K562 (cell line): ENCODE results near the gene GAL. TPM values are rescaled to one million over a fixed set of nuclear protein-coding genes. Genes with fewer than 3 reads are reported as not detected.

Experiments used
- ATAC-seq: fragments of 200-7000 bp; cut with Tn5 transposase; 3 replicates; pipeline ENCODE4 v1.9.1; 2020; ENCODE audit warnings: moderate library complexity
- BruUV-seq: library from RNA; stranded (reverse); fragments of 400-500 nt; replicated peaks from 2 replicates; lab custom pipeline; 2021; lab: Mats Ljungman, UMichigan
- CTCF ChIA-PET: fragments of 300-600 bp; formaldehyde crosslinking; extraction: SDS; loops from one replicate; lab custom pipeline; 2021; ENCODE audit warnings: low intra/inter-chr PET ratio; lab: Yijun Ruan, JAX
- POLR2A ChIA-PET: fragments of 300-600, 350-650 bp; sonication (Branson Sonifier 250); formaldehyde crosslinking; extraction: SDS; loops from one replicate; lab custom pipeline; 2021; ENCODE audit warnings: antibody characterized with exemption, inconsistent platforms; lab: Yijun Ruan, JAX
- DNase-seq, 4 experiments: peaks; one replicate each; pipeline versions ENCODE4 v3.0.0 to v3.0.0-alpha.2; 2011 to 2018; ENCODE audit warnings: low spot score in 3 of 4, mixed read lengths in 3 of 4; ENCODE audit errors: extremely low read depth in 1 of 4
- FAIRE-seq: peaks from 2 replicates; lab custom pipeline; 2011; peaks lifted over from hg19 to GRCh38; lab: Jason Lieb, UNC
- H2AFZ ChIP-seq: 2 replicates; pipeline ENCODE4 v1.6.0; 2011; ENCODE audit warnings: low read depth, low read length, control low read depth, inconsistent platforms
- H3K27ac ChIP-seq: fragments of 200-600 bp; 3 replicates; pipeline ENCODE4 v1.8.0; 2011; ENCODE audit warnings: low read depth, mild to moderate bottlenecking, control low read depth, inconsistent platforms, low read length, moderate library complexity, mixed read lengths; ENCODE audit errors: extremely low read depth
- H3K27me3 ChIP-seq, 2 experiments: fragments of 300-600 bp in 1 of 2; 2 replicates in 1 of 2; 3 replicates in 1 of 2; pipeline versions ENCODE4 v1.6.0 to v1.8.0; 2011; ENCODE audit warnings: inconsistent platforms in 2 of 2, low read length in 2 of 2, mild to moderate bottlenecking in 1 of 2, mixed read lengths in 1 of 2, moderate library complexity in 1 of 2; ENCODE audit not compliant: control insufficient read depth in 2 of 2, insufficient read depth in 2 of 2
- H3K36me3 ChIP-seq: fragments of 300-600 bp; 3 replicates; pipeline ENCODE4 v1.8.0; 2011; ENCODE audit warnings: mild to moderate bottlenecking, low read length, inconsistent platforms; ENCODE audit not compliant: control insufficient read depth, insufficient read depth
- H3K4me1 ChIP-seq, 2 experiments: fragments of 200-600 bp in 1 of 2; replicated peaks in 1 of 2; 2 replicates in 1 of 2; 3 replicates in 1 of 2; pipeline versions ENCODE4 v1.5.1 to v1.8.0; 2011; ENCODE audit warnings: inconsistent platforms in 2 of 2, low read length in 2 of 2, mild to moderate bottlenecking in 1 of 2, mixed read lengths in 1 of 2, moderate library complexity in 1 of 2; ENCODE audit not compliant: control insufficient read depth in 2 of 2, insufficient read depth in 2 of 2
- H3K4me2 ChIP-seq: 2 replicates; pipeline ENCODE4 v1.6.1; 2011; ENCODE audit warnings: low read length, control low read depth, inconsistent platforms, mixed read lengths; ENCODE audit not compliant: insufficient read depth
- H3K4me3 ChIP-seq: fragments of 200-600 bp; sonication (generic), shearing (Covaris generic); 2 replicates; pipeline ENCODE4 v1.5.1; 2016; ENCODE audit warnings: control low read depth, inconsistent platforms
- H3K79me2 ChIP-seq: fragments of 200-600 bp; 3 replicates; pipeline ENCODE4 v1.8.0; 2011; ENCODE audit warnings: low read length, inconsistent platforms; ENCODE audit not compliant: control insufficient read depth, insufficient read depth
- H3K9ac ChIP-seq, 2 experiments: 2 replicates each; pipeline versions ENCODE4 v1.6.0 to v1.6.1; 2011; ENCODE audit warnings: low read depth in 2 of 2, low read length in 2 of 2, control low read depth in 1 of 2, inconsistent platforms in 1 of 2, mild to moderate bottlenecking in 1 of 2, mixed read lengths in 1 of 2; ENCODE audit not compliant: insufficient read depth in 1 of 2
- H3K9me1 ChIP-seq: one replicate; pipeline ENCODE4 v1.6.0; 2011; ENCODE audit warnings: inconsistent platforms, mild to moderate bottlenecking, low read length, moderate library complexity; ENCODE audit not compliant: control insufficient read depth, insufficient read depth
- H3K9me3 ChIP-seq: replicated peaks from 2 replicates; pipeline ENCODE4 v1.5.1; 2011; ENCODE audit warnings: low read depth, low read length, inconsistent platforms; ENCODE audit not compliant: control insufficient read depth, insufficient read depth
- H4K20me1 ChIP-seq: replicated peaks from 2 replicates; pipeline ENCODE4 v1.6.1; 2011; ENCODE audit warnings: low read length, inconsistent platforms, mixed read lengths; ENCODE audit not compliant: control insufficient read depth, insufficient read depth
- EP300 ChIP-seq: IDR thresholded peaks from 2 replicates; pipeline ENCODE4 v1.6.1; 2012; ENCODE audit warnings: low read length, improper control_type of control experiment
- MLX ChIP-seq, 2 experiments: fragments of 450-650 bp in 1 of 2; sonication (generic) in 1 of 2; formaldehyde crosslinking; conservative IDR thresholded peaks; 2 replicates each; pipeline versions ENCODE4 v1.4.0 to v1.8.1; 2020 to 2022; ENCODE audit warnings: mild to moderate bottlenecking in 1 of 2, missing genetic modification reagents in 1 of 2
- NFRKB ChIP-seq: fragments of 450-650 bp; IDR thresholded peaks from 2 replicates; pipeline ENCODE4 v1.6.1; 2016; ENCODE audit warnings: low read depth
- RBM14 ChIP-seq: fragments of 200-400 bp; formaldehyde crosslinking; IDR thresholded peaks from 2 replicates; pipeline ENCODE4 v1.6.1; 2018; ENCODE audit warnings: low read depth, mild to moderate bottlenecking, low read length, moderate library complexity, borderline replicate concordance; ENCODE audit not compliant: insufficient read depth
- SETDB1 ChIP-seq: IDR thresholded peaks from one replicate; pipeline ENCODE4 v1.6.1; 2012; ENCODE audit warnings: low read length, control low read depth, inconsistent platforms
- SMARCB1 ChIP-seq: IDR thresholded peaks from 2 replicates; pipeline ENCODE4 v1.6.1; 2011; ENCODE audit warnings: improper control_type of control experiment, low read depth; ENCODE audit not compliant: insufficient read length
- XRCC3 ChIP-seq: fragments of 450-650 bp; IDR thresholded peaks from 2 replicates; pipeline ENCODE4 v1.6.1; 2017; ENCODE audit warnings: mild to moderate bottlenecking, moderate library complexity
- ZNF263 ChIP-seq: sonication (generic); formaldehyde crosslinking; IDR thresholded peaks from 2 replicates; pipeline ENCODE4 v1.8.0; 2022; ENCODE audit warnings: mild to moderate bottlenecking, missing genetic modification reagents, borderline replicate concordance
- ZNF584 ChIP-seq: fragments of 200-800 bp; sonication (Bioruptor generic); IDR thresholded peaks from 2 replicates; pipeline ENCODE4 v1.6.1; 2016; ENCODE audit warnings: low read depth, mild to moderate bottlenecking, missing genetic modification characterization, missing compliant biosample characterization
- WGBS: fragments of 100-300 bp; shearing (Covaris generic); methylation state at CpG from one replicate; pipeline ENCODE4 v1.1.6; 2016; ENCODE audit warnings: low coverage, mixed read lengths; ENCODE audit not compliant: insufficient coverage; ENCODE audit errors: missing lambda C conversion rate; 5-methylcytosine and 5-hydroxymethylcytosine counted together
- in situ Hi-C: fragments of 300-500 bp; cut with MboI; formaldehyde crosslinking; loops from 4 replicates; pipeline ENCODE4 v1.15.0; 2018; ENCODE audit warnings: inconsistent platforms, mixed read lengths
- intact Hi-C: fragments of 100-400 bp; cut with micrococcal nuclease; formaldehyde crosslinking; loops from 2 replicates; pipeline ENCODE4 v1.14.2; 2022
- polyA plus RNA-seq, 8 experiments: library from polyadenylated mRNA; depleted of rRNA in 4 of 8; stranded (reverse) in 5 of 8; unstranded in 3 of 8; fragments of >200 nt; fragmentation: Nextera tagmentation in 2 of 8; fragmentation: Illumina TruSeq in 1 of 8; extraction: Ambion mirVana in 2 of 8; extraction: Trizol in 1 of 8; gene quantifications; 2 replicates each; pipeline versions ENCODE4 v1.2.1 to v1.2.3, GENCODE V29; 2011 to 2014; ENCODE audit warnings: inconsistent platforms in 1 of 8, missing spikeins in 1 of 8
- total RNA-seq, 7 experiments: library from RNA; depleted of rRNA in 6 of 7; stranded (reverse); fragments of >200 nt in 6 of 7; fragmentation: Illumina TruSeq in 2 of 7; extraction: Trizol in 2 of 7; gene quantifications; 2 replicates each; pipeline versions ENCODE4 v1.2.1 to v1.2.3, GENCODE V29; 2011 to 2021; ENCODE audit warnings: low replicate concordance in 1 of 7
- TF ChIP-seq, protein P1 (sequence below): fragments of 250-450 bp; sonication (Bioruptor Pico); IDR thresholded peaks from 2 replicates; pipeline ENCODE4 v1.4.0; 2020; ENCODE audit warnings: mild to moderate bottlenecking, moderate library complexity

GAL gene
- total and polyA plus RNA-seq, 9 of the 15 experiments (the other 6 are each of a cell fraction or from before 2014, with no cell fraction given), result 10.6 to 119 (median 36.3) TPM

DNA sequence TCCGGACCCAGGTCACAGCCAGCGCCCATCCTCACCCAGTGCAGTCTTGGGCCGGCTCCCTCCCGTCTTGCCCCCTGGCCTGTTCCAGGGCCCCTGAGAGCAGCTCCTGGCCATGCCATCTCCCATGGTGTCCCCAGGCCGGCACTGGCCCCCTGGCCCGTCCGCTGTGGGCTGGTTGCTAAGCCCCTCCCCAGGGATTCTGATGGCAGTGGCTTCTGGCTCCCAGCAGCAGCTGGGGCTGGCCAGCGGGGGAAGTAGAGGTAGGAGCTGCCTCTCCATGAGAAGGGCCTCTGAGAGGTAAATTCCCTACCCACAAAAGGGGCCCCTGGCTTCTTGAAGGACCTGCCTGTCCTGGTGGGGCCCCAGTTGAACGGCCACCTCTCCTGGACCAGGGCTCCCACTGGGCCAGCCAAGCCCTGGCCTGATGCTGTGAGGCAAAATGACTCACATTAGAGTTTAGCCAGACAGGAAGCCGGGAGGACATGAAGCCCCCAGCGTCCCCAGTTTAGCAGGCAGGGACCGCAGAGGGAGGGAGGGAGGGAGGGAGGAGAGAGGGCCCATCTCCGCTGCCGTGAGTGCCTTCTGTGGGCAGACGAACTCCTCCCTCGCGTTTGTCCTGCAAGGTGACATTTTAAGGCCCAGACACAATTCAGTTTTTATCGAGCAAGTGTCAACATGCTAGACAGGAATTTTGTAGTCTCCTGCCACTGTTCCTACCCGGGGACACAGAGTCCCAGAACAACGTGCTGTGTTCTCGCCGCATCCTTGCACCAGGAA lies 32.9 kb upstream of the GAL start:
- no peaks in the 10 kb centered on the region for H3K79me2 ChIP-seq
- intact Hi-C loops, result no loop called here
- CTCF ChIA-PET, result no interaction called here
- FAIRE-seq, result no peak
- no peak for DNase-seq
- no peak overlapping the region for H3K9ac ChIP-seq
- WGBS, result 20% methylated on average over 13 of the region's 22 CpGs
- POLR2A ChIA-PET, result no interaction called here
- no peaks in the 10 kb centered on the region for H3K9me1 ChIP-seq
- H3K4me3 ChIP-seq, result no peak overlapping the region
- H3K27me3 ChIP-seq, result peaks cover 53 to 71% of the 10 kb centered on the region in 2 experiments; a peak in 4 of 5 replicates
- ATAC-seq, result no peak
- 0 out of 2 replicates have a peak, but pooled peaks cover 14% of the 10 kb centered on the region for H4K20me1 ChIP-seq
- no peak overlapping the region for H3K4me2 ChIP-seq
- no TSS peak for BruUV-seq
- no peaks in the 10 kb centered on the region; the same call in 1 of the 2 replicates for H3K9me3 ChIP-seq
- no peak overlapping the region for H3K27ac ChIP-seq
- no peak overlapping the region for H2AFZ ChIP-seq
- in situ Hi-C loops, result no loop called here
- H3K4me1 ChIP-seq, result peaks cover 0 to 12% of the 10 kb centered on the region in 2 experiments; a peak in 2 of 5 replicates
- TF ChIP-seq, protein P1, sequence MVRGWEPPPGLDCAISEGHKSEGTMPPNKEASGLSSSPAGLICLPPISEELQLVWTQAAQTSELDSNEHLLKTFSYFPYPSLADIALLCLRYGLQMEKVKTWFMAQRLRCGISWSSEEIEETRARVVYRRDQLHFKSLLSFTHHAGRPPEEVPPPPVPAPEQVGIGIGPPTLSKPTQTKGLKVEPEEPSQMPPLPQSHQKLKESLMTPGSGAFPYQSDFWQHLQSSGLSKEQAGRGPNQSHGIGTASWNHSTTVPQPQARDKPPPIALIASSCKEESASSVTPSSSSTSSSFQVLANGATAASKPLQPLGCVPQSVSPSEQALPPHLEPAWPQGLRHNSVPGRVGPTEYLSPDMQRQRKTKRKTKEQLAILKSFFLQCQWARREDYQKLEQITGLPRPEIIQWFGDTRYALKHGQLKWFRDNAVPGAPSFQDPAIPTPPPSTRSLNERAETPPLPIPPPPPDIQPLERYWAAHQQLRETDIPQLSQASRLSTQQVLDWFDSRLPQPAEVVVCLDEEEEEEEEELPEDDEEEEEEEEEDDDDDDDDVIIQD (CRISPR knock-in tag), result no peak
- no peak for TF ChIP-seq SMARCB1
- no peak for TF ChIP-seq XRCC3
- no peak for TF ChIP-seq EP300
- no peak for TF ChIP-seq MLX (CRISPR knock-in tag; conservative IDR thresholded peaks at IDR 0.05)
- no peak for TF ChIP-seq NFRKB
- TF ChIP-seq ZNF263 (CRISPR knock-in tag), result no peak
- no peak for TF ChIP-seq RBM14
- TF ChIP-seq ZNF584 (CRISPR knock-in tag), result no peak
- no peak for TF ChIP-seq SETDB1
- H3K36me3 ChIP-seq, result no peaks in the 10 kb centered on the region
